Embryonic facial prominence (tissue), 1 donor: ENCODE measurements around the gene SLC23A2.

Experiments
- DNase-seq: peaks from one replicate; pipeline ENCODE4 v3.0.0-alpha.2; 2016; ENCODE audit errors: extremely low spot score

SLC23A2 gene

DNA sequence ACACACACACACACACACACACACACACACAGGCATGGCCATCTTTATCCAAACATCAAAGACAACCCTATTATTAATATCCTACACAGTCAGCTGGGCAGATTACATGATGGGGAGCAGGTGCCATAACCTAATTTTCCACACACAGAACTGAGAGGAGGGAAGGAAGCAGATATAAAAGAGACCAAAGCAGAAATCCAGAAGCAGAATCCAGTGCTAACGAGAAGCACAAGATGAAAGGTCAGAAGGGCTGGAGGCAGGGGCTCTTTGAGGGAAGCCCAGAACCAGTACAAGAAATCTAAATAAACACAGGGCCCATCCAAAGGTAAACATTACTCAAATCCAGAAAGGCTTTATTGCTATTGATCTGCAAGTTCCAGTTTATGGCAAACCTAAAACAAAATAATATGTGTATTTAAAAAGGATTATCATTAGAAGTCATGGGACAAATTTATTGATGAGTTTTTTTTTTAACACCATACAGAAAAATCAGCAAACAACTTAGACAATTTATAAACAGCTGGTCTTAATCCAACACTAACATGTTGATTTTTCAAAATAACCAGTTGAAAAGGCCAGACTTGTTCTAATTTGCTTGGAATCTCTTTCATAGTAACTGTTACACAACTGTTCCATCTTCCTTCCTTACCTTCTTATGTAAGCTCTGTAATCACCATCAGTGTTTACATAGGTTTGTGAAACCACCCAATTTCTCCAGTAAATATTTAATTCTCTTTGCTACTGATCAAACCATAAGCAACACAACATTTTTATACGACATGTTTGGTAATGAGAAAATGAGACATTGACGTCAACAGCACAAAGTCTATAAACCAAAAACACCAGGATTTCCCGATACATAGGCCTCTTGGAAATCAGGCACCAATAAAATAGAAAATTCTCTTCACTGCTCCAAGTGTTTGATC is 34.2 kb downstream of the SLC23A2 start:
- DNase-seq = no peak

DNA sequence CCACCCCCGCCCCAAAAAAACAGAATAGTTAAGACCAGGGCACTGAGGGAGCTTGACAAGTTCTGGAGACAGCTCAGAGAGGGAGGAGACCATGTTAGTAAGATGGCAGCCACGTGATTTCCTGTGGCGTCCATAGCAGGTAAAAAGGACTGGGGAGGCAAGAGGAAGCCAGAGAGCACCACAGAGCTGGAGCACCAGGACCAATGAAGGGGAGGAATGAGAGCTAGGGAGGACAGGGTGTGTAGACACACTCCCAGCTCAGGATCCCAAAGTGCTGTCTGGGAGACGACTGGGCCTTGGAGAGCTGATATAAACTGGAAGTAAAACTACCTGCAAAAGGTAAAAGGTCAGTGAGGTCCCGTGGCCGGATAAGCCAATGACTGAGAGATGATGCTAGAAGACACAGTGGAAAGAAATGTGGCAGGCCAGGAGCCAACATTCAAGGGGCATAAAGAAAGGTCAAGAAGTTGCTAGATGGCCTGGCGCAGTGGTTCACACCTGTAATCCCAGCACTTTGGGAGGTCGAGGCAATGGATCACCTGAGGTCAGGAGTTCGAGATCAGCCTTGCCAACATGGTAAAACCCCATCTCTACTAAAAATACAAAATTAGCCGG is 39.0 kb downstream of the SLC23A2 start:
- no peak for DNase-seq

GRCh38 chr20:4961746-4962145 is 39.6 kb downstream of the SLC23A2 start:
- no peak for DNase-seq

DNA sequence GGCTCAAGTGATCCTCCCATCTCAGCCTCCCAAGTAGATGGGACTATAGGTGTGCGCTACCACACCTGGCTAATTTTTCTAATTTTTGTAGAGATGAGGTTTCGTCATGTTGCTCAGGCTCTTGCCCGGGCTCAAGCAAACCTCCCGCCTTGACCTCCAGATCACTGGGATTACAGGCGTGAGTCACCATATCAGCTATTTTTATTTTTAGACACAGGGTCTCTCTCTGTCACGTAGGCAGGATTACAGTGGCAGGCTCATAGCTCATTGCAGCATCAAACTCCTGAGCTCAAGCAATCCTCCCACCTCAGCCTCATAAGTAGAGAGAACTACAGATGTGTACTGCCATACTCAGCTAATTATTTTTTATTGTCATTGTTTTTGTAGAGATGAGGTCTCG is 41.7 kb downstream of the SLC23A2 start:
- no peak for DNase-seq

- no peak for DNase-seq
Observed at GRCh38 chr20:4957939-4958362, 43.4 kb downstream of the SLC23A2 start.

DNA sequence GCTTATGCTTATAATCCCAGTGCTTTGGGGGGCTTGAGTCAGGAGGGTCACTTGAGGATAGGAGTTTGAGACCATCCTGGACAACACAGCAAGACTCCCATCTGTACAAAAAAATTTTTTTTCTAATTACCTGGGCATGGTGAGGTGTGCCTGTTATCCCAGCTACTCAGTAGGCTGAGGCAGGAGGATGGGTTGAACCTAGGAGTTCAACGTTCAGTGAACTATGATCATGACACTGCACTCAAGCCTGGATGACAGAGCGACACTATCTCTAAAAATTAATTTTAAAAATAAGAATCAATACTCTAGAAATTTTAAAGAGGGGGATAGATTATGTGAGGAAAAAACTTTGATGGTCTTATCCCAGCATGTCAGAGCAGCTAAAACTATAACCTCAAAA is 44.1 kb downstream of the SLC23A2 start:
- no peak for DNase-seq

GRCh38 chr20:4956200-4956810 is 45.0 kb downstream of the SLC23A2 start:
- DNase-seq = no peak

GRCh38 chr20:4953881-4954280 is 47.4 kb downstream of the SLC23A2 start:
- DNase-seq = no peak

GRCh38 chr20:4952229-4952628 is 49.1 kb downstream of the SLC23A2 start:
- DNase-seq = no peak

GRCh38 chr20:4951299-4951698 is 50.0 kb downstream of the SLC23A2 start:
- no peak for DNase-seq

GRCh38 chr20:4950841-4951240 is 50.5 kb downstream of the SLC23A2 start:
- DNase-seq = no peak

DNA sequence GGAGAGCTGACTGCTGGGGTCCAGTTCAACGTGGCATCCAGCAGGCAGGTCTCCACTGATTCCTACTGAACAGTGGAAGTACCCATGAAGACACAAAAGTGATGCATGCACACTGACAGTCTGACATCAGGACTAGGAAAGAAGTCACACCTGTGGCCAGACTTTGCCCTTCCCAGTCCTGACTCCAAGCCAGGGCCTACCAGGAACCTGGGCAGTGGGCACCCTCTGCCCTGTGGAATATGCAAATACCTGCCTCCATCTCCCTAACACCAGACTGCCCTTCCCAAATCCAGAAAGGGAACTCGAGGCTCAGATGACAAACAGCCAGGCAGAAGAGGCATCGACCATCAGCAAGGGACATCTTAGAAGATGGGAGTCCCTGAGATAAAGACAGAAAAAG is 50.9 kb downstream of the SLC23A2 start:
- DNase-seq = no peak

DNA sequence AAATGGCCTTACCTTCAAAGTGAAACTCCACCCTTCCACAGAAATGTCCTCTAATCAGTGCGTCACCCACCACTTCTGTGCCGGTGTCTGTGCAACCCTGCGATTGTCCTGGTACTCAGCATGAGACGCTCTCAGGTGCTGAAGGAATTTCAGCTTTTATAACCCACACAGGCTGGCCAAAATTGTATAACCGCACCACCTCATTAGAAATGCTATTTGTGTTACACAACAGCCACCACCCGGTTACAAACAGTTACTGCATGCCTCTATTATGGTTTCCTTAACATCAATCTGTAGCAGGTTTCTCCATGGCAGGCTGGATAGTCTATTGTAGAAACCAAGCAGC is 51.5 kb downstream of the SLC23A2 start:
- DNase-seq = no peak

DNA sequence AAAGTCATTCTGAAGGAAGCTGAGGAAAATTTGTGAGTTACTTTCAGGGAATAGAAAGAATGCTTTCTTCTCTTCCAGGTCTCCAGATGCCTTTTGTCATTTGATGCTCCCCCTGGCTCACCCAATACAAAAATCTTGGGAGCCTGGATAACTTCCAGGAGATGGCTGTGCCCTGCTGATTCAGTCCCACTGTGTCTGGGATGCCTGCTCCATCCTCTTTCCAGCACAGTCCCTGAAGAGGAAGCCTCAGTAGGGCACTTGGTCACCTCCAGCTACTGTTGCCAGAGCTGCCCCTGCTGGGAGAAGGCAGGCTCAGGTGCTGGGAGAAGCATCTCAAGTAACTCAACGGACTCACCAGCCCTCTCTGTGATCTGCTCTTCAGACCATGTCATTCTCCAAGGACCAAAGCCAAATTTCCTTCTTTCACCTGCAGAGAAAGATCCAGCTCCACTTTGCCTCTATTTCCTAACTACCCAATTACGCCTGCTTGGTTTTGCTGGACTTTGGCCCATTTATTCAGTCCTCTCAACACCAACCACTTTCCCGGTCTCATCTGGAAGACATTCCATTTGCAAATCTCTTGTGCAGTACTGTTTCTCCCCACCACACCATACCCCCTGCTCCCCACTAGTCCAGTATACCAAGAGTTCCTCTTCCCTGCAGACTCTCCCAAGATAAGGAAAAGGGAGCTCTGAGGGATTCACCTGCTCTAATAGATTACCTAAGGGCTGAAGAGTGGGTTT is 53.3 kb downstream of the SLC23A2 start:
- DNase-seq = no peak

GRCh38 chr20:4946986-4947385 is 54.3 kb downstream of the SLC23A2 start:
- DNase-seq = no peak

DNA sequence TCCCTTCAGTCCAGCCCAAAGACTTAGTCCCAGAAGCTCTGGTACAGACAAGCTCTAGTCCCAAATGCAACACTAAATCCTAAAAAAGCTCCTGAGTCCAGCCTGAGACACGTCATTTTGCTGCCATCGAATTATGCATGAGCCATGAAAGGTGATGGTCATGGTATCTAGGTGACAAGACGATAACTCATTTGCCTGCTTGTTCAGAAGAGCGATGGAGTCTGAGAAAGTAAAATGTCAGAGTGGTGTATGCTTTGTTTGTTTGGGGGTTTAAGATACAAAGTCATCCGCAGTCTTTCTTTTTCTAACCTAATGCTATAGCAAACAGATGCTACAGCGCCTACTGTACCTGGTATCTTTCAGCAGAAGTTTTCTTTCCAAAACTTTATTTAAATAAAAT is 54.7 kb downstream of the SLC23A2 start:
- DNase-seq = no peak

DNA sequence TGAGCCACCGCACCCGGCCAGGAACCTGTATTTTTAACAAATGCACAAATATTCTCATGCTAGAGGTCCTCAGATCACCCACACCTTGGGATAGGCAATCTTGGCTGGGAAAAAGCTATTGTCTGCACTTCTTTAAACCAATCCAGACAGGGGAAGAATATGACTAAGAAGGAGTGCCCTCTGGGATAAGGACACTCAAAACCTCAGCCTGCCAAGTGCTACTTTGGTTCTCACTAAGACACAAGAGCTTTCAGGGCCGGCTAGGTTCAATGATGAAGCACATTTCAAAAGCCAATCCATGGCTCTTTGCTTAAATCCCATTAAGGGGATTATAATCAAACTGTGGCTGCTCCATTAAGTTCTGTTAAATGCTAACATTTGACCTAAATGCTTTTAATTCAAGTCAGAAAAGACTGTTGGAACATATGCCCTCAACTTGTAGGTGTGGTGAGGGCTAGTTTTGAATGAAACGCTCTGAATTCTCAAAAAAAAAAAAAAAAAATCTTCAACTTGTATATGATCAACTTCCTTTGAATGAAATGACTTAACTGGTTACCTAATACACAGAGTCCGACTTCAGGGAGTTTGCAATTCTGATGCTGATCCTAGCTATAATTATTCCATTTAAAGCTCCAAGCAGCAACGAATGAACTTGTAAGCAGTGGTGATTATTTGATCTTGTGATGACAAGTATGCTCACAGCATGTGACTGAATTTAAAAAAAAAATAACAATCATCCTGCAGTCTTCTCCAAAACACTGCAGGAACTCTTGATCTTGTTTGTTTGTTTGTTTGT is 56.6 kb downstream of the SLC23A2 start:
- DNase-seq = no peak

DNA sequence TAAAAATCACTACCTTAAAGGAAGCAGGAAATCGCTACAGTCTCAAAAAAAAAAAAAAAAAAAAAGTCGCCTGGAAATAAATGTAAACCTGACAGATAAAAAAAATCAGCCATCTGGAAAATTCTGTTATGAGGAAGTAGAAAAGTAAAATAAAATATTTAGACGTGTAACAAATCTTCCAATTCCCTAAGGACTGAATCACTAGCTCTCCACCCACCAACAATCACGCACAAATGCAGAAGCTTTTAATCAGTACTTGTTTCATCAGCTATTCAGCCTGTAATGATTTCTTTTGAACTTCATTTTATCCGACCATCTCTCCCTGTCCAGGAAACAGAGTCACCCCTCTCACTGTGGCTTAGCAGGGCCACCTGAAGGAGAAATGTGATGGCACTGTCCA is 59.0 kb downstream of the SLC23A2 start:
- no peak for DNase-seq

- DNase-seq = no peak
Observed at GRCh38 chr20:4937407-4938319, 63.6 kb downstream of the SLC23A2 start.

GRCh38 chr20:4936851-4937406 is 64.4 kb downstream of the SLC23A2 start:
- no peak for DNase-seq
